SK-N-SH (cell line): ENCODE measurements around the gene ZNF33B. TPM values are rescaled to one million over a fixed set of nuclear protein-coding genes. Genes with fewer than 3 reads are reported as not detected.

Experiments used
- CTCF ChIA-PET: fragments of 300-600, 350-600 bp; formaldehyde crosslinking; extraction: SDS; loops from one replicate; lab custom pipeline; 2021; lab: Yijun Ruan, JAX
- POLR2A ChIA-PET: fragments of 350-600 bp; sonication (Branson Sonifier 250); formaldehyde crosslinking; extraction: SDS; loops from one replicate; lab custom pipeline; 2020; ENCODE audit warnings: antibody characterized with exemption, inconsistent platforms; lab: Yijun Ruan, JAX
- DNase-seq: peaks from one replicate; pipeline ENCODE4 v3.0.0; 2012
- H2AFZ ChIP-seq: fragments of 200-600 bp; sonication (generic); 2 replicates; pipeline ENCODE4 v1.8.1; 2016; ENCODE audit warnings: antibody characterized with exemption, mild to moderate bottlenecking, low read depth
- H3F3A ChIP-seq: fragments of 200-600 bp; sonication (generic); replicated peaks from 2 replicates; pipeline ENCODE3; 2016; ENCODE audit warnings: antibody characterized with exemption, mild to moderate bottlenecking; ENCODE audit not compliant: insufficient read depth
- H3K27ac ChIP-seq, 2 experiments: fragments of 200-500 bp in 1 of 2; fragments of 200-600 bp in 1 of 2; sonication (Bioruptor generic) in 1 of 2; sonication (generic), shearing (Covaris generic) in 1 of 2; 2 replicates each; pipeline versions ENCODE4 v1.5.1 to v1.6.1; 2014 to 2016; ENCODE audit warnings: low read depth in 2 of 2, inconsistent platforms in 1 of 2, low read length in 1 of 2, mild to moderate bottlenecking in 1 of 2, mixed read lengths in 1 of 2
- H3K27me3 ChIP-seq: fragments of 200-600 bp; sonication (generic), shearing (Covaris generic); 2 replicates; pipeline ENCODE4 v1.6.1; 2016; ENCODE audit warnings: mixed run types; ENCODE audit not compliant: insufficient read depth
- H3K36me3 ChIP-seq, 2 experiments: fragments of 200-500 bp in 1 of 2; fragments of 200-600 bp in 1 of 2; sonication (Bioruptor generic) in 1 of 2; sonication (generic) in 1 of 2; replicated peaks in 1 of 2; 2 replicates each; pipeline versions ENCODE3 to v1.5.1; 2014 to 2016; ENCODE audit warnings: low read length in 1 of 2, mild to moderate bottlenecking in 1 of 2; ENCODE audit not compliant: insufficient read depth in 2 of 2, control insufficient read depth in 1 of 2
- H3K4me1 ChIP-seq, 2 experiments: fragments of 200-500 bp in 1 of 2; fragments of 200-600 bp in 1 of 2; sonication (Bioruptor generic) in 1 of 2; sonication (generic), shearing (Covaris generic) in 1 of 2; 2 replicates each; pipeline versions ENCODE4 v1.5.1 to v1.6.1; 2014 to 2016; ENCODE audit warnings: low read depth in 1 of 2, low read length in 1 of 2, mixed run types in 1 of 2; ENCODE audit not compliant: insufficient read depth in 2 of 2, control insufficient read depth in 1 of 2
- H3K4me2 ChIP-seq: fragments of 200-600 bp; sonication (generic), shearing (Covaris generic); 2 replicates; pipeline ENCODE4 v1.6.1; 2017; ENCODE audit warnings: mixed run types
- H3K4me3 ChIP-seq, 2 experiments: fragments of 200-500 bp in 1 of 2; fragments of 200-600 bp in 1 of 2; sonication (Bioruptor generic) in 1 of 2; sonication (generic), shearing (Covaris generic) in 1 of 2; 2 replicates each; pipeline versions ENCODE4 v1.5.1 to v1.8.1; 2014 to 2016; ENCODE audit warnings: low read depth in 2 of 2, inconsistent platforms in 1 of 2, low read length in 1 of 2, mild to moderate bottlenecking in 1 of 2, mixed read lengths in 1 of 2, moderate library complexity in 1 of 2
- H3K79me2 ChIP-seq: fragments of 200-600 bp; sonication (generic); 2 replicates; pipeline ENCODE4 v1.8.1; 2017; ENCODE audit warnings: mild to moderate bottlenecking; ENCODE audit not compliant: insufficient read depth
- H3K9ac ChIP-seq: fragments of 200-600 bp; sonication (generic); 2 replicates; pipeline ENCODE4 v1.6.1; 2017; ENCODE audit warnings: mixed run types
- H3K9me2 ChIP-seq: fragments of 200-600 bp; sonication (generic); 2 replicates; pipeline ENCODE4 v1.6.1; 2017; ENCODE audit warnings: mixed run types
- H3K9me3 ChIP-seq: fragments of 200-600 bp; sonication (generic); 2 replicates; pipeline ENCODE4 v1.6.1; 2017; ENCODE audit warnings: mixed run types, mild to moderate bottlenecking, moderate library complexity
- H4K20me1 ChIP-seq: fragments of 200-600 bp; sonication (generic); 2 replicates; pipeline ENCODE4 v1.6.1; 2017; ENCODE audit warnings: mild to moderate bottlenecking, mixed run types; ENCODE audit not compliant: insufficient read depth
- EP300 ChIP-seq, 2 experiments: IDR thresholded peaks; 2 replicates each; pipeline versions ENCODE4 v1.4.0 to v1.6.1; 2012; ENCODE audit warnings: borderline replicate concordance in 1 of 2, low read depth in 1 of 2, low read length in 1 of 2
- FOXM1 ChIP-seq: IDR thresholded peaks from 2 replicates; pipeline ENCODE4 v1.4.0; 2012; ENCODE audit warnings: low read depth, mild to moderate bottlenecking
- GABPA ChIP-seq: IDR thresholded peaks from 2 replicates; pipeline ENCODE4 v1.4.0; 2012; ENCODE audit warnings: low read depth, mild to moderate bottlenecking
- JUND ChIP-seq: IDR thresholded peaks from 2 replicates; pipeline ENCODE4 v1.4.0; 2012
- MXI1 ChIP-seq: IDR thresholded peaks from 2 replicates; pipeline ENCODE4 v1.6.1; 2012; ENCODE audit warnings: mild to moderate bottlenecking, low read depth, low read length, improper control_type of control experiment
- NFIC ChIP-seq: IDR thresholded peaks from 2 replicates; pipeline ENCODE4 v1.4.0; 2012; ENCODE audit warnings: borderline replicate concordance
- NRF1 ChIP-seq: IDR thresholded peaks from 2 replicates; pipeline ENCODE4 v1.6.1; 2012; ENCODE audit warnings: low read depth, mild to moderate bottlenecking, low read length
- POLR2AphosphoS5 ChIP-seq: IDR thresholded peaks from 2 replicates; pipeline ENCODE4 v1.6.1; 2012; ENCODE audit warnings: low read depth, low read length
- RAD21 ChIP-seq: IDR thresholded peaks from 2 replicates; pipeline ENCODE4 v1.6.1; 2012; ENCODE audit warnings: mild to moderate bottlenecking, low read length
- RCOR1 ChIP-seq: fragments of 150-350 bp; IDR thresholded peaks from 2 replicates; pipeline ENCODE4 v1.6.1; 2017; ENCODE audit warnings: antibody characterized with exemption, low read length
- RXRA ChIP-seq: IDR thresholded peaks from 2 replicates; pipeline ENCODE4 v1.4.0; 2012; ENCODE audit warnings: low read depth, mild to moderate bottlenecking, borderline replicate concordance
- SMC3 ChIP-seq: IDR thresholded peaks from 2 replicates; pipeline ENCODE4 v1.6.1; 2012; ENCODE audit warnings: low read depth, low read length, improper control_type of control experiment
- USF1 ChIP-seq: IDR thresholded peaks from 2 replicates; pipeline ENCODE4 v1.4.0; 2012; ENCODE audit warnings: low read depth, borderline replicate concordance
- USF2 ChIP-seq: fragments of 150-350 bp; IDR thresholded peaks from 2 replicates; pipeline ENCODE4 v1.6.1; 2017; ENCODE audit warnings: antibody characterized with exemption, low read length, low read depth, borderline replicate concordance
- YY1 ChIP-seq: IDR thresholded peaks from 2 replicates; pipeline ENCODE4 v1.4.0; 2012; ENCODE audit warnings: low read depth, mild to moderate bottlenecking
- WGBS: methylation state at CpG from one replicate; pipeline ENCODE4 v1.1.6; 2017; ENCODE audit warnings: low lambda C conversion rate; 5-methylcytosine and 5-hydroxymethylcytosine counted together
- polyA plus RNA-seq, 3 experiments: library from polyadenylated mRNA; depleted of rRNA; stranded (reverse); fragments of >200 nt; gene quantifications; 2 replicates each; pipeline ENCODE4 v1.2.3, GENCODE V29; 2012
- TF ChIP-seq, protein P1 (sequence below): fragments of 150-350 bp; IDR thresholded peaks from 2 replicates; pipeline ENCODE4 v1.6.1; 2016; ENCODE audit warnings: mild to moderate bottlenecking, low read depth, low read length
- TF ChIP-seq, protein P2 (sequence below): IDR thresholded peaks from 2 replicates; pipeline ENCODE4; 2012
- TF ChIP-seq, protein P3 (sequence below): IDR thresholded peaks from 2 replicates; pipeline ENCODE4 v1.4.0; 2012; ENCODE audit warnings: low read depth, borderline replicate concordance
- TF ChIP-seq, protein P4 (sequence below): fragments of 200-600 bp; sonication (generic); IDR thresholded peaks from 2 replicates; pipeline ENCODE4 v1.6.1; 2017; ENCODE audit warnings: antibody characterized with exemption, mild to moderate bottlenecking, moderate library complexity
- TF ChIP-seq, protein P5 (sequence below): IDR thresholded peaks from 2 replicates; pipeline ENCODE4 v1.4.0; 2012; ENCODE audit warnings: low read depth

Gene ZNF33B
- polyA plus RNA-seq, 1 of the 3 experiments (the other 2 are of a cell fraction): 5.6 TPM

DNA sequence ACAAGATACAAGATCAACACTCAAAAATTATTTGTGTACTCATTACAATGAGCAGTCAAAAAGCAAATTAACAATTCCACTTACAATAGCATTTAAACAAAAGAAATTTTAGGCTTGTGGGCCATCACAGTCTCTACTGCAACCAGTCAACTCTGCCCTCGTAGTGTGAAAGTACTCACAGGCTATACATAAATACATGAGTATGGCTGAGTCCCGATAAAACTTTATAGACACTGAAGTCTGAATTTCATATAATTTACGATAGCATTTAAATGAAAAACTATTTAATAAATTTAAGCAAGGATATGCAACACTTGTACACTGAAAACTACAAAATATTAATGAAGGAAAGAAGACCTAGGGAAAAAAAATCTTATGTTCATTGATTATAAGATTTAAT lies 90.1 kb downstream of the ZNF33B start:
- Histone ChIP-seq H3K27ac (no peak overlapping the region), H3K79me2 (peaks cover 15% of the 10 kb centered on the region; the same call in 1 of the 2 replicates), H3K27me3 (no peaks in the 10 kb centered on the region), H3K9me2 (no peaks in the 10 kb centered on the region), H4K20me1 (no peaks in the 10 kb centered on the region), H3K4me1 (peaks cover 0 to 9% of the 10 kb centered on the region in 2 experiments; a peak in 1 of 4 replicates), H3F3A (no peaks in the 10 kb centered on the region), H3K36me3 (peaks cover 2 to 8% of the 10 kb centered on the region in 2 experiments), H3K9ac (no peak overlapping the region), H3K4me3 (no peak overlapping the region), H3K4me2 (no peak overlapping the region), H2AFZ (no peak overlapping the region), H3K9me3 (peaks cover 24% of the 10 kb centered on the region)
- POLR2A ChIA-PET: no interaction called here
- CTCF ChIA-PET: no interaction called here
- no peak for DNase-seq
- no peak for TF ChIP-seq YY1
- TF ChIP-seq RCOR1: no peak
- TF ChIP-seq POLR2AphosphoS5: no peak
- TF ChIP-seq USF1: no peak
- TF ChIP-seq, all 33 proteins: peak for 0
- WGBS: 97% methylated on average over 3 of the region's 3 CpGs

DNA sequence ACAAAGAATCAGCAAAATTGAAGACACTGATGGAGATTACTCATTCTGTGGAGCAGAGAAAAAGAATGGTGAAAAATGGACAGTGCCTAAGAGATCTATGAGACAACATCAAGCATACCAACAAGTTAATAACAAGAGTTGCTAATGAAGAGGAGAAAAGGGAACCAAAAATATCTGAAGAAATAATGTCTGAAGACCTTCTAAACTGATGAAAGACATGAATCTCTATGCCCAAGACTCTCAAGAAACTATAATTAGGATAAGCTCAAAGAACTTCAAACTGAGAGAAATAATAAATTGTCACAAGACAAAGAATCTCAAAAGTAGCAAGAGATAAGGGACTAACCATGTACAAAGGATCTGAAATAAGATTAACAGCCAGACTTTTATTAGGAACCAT lies 93.4 kb downstream of the ZNF33B start:
- H3K36me3 ChIP-seq: peaks cover 2 to 22% of the 10 kb centered on the region in 2 experiments
- CTCF ChIA-PET: no interaction called here
- H3K27me3 ChIP-seq: no peaks in the 10 kb centered on the region
- POLR2A ChIA-PET: no interaction called here
- H3K9me2 ChIP-seq: no peaks in the 10 kb centered on the region
- H3K4me1 ChIP-seq: no peaks in the 10 kb centered on the region
- no peak for DNase-seq
- H2AFZ ChIP-seq: no peak overlapping the region
- no peak overlapping the region for H3K27ac ChIP-seq
- no peak overlapping the region for H3K9ac ChIP-seq
- no peak overlapping the region for H3K4me2 ChIP-seq
- H3K9me3 ChIP-seq: peaks cover 39% of the 10 kb centered on the region
- H3K4me3 ChIP-seq: no peak overlapping the region
- H3K79me2 ChIP-seq: peaks cover 3% of the 10 kb centered on the region
- H3F3A ChIP-seq: no peaks in the 10 kb centered on the region
- no peaks in the 10 kb centered on the region for H4K20me1 ChIP-seq
- TF ChIP-seq SMC3: no peak
- no peak for TF ChIP-seq USF2
- TF ChIP-seq, protein P1, sequence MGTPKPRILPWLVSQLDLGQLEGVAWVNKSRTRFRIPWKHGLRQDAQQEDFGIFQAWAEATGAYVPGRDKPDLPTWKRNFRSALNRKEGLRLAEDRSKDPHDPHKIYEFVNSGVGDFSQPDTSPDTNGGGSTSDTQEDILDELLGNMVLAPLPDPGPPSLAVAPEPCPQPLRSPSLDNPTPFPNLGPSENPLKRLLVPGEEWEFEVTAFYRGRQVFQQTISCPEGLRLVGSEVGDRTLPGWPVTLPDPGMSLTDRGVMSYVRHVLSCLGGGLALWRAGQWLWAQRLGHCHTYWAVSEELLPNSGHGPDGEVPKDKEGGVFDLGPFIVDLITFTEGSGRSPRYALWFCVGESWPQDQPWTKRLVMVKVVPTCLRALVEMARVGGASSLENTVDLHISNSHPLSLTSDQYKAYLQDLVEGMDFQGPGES: no peak
- TF ChIP-seq JUND: no peak
- no peak for TF ChIP-seq RAD21
- no peak for TF ChIP-seq YY1
- no peak for TF ChIP-seq RCOR1
- TF ChIP-seq MXI1: no peak
- no peak for TF ChIP-seq GABPA
- TF ChIP-seq, protein P2, sequence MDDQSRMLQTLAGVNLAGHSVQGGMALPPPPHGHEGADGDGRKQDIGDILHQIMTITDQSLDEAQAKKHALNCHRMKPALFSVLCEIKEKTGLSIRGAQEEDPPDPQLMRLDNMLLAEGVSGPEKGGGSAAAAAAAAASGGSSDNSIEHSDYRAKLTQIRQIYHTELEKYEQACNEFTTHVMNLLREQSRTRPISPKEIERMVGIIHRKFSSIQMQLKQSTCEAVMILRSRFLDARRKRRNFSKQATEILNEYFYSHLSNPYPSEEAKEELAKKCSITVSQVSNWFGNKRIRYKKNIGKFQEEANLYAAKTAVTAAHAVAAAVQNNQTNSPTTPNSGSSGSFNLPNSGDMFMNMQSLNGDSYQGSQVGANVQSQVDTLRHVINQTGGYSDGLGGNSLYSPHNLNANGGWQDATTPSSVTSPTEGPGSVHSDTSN: no peak
- TF ChIP-seq, protein P3, sequence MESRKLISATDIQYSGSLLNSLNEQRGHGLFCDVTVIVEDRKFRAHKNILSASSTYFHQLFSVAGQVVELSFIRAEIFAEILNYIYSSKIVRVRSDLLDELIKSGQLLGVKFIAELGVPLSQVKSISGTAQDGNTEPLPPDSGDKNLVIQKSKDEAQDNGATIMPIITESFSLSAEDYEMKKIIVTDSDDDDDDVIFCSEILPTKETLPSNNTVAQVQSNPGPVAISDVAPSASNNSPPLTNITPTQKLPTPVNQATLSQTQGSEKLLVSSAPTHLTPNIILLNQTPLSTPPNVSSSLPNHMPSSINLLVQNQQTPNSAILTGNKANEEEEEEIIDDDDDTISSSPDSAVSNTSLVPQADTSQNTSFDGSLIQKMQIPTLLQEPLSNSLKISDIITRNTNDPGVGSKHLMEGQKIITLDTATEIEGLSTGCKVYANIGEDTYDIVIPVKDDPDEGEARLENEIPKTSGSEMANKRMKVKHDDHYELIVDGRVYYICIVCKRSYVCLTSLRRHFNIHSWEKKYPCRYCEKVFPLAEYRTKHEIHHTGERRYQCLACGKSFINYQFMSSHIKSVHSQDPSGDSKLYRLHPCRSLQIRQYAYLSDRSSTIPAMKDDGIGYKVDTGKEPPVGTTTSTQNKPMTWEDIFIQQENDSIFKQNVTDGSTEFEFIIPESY: no peak
- TF ChIP-seq EP300 (IDR thresholded peaks at IDR 0.05; ENCODE audit: borderline replicate concordance in 1 of 2, low read depth in 1 of 2, low read length in 1 of 2): no peak
- TF ChIP-seq NFIC: no peak
- TF ChIP-seq POLR2AphosphoS5: no peak
- TF ChIP-seq, protein P4, sequence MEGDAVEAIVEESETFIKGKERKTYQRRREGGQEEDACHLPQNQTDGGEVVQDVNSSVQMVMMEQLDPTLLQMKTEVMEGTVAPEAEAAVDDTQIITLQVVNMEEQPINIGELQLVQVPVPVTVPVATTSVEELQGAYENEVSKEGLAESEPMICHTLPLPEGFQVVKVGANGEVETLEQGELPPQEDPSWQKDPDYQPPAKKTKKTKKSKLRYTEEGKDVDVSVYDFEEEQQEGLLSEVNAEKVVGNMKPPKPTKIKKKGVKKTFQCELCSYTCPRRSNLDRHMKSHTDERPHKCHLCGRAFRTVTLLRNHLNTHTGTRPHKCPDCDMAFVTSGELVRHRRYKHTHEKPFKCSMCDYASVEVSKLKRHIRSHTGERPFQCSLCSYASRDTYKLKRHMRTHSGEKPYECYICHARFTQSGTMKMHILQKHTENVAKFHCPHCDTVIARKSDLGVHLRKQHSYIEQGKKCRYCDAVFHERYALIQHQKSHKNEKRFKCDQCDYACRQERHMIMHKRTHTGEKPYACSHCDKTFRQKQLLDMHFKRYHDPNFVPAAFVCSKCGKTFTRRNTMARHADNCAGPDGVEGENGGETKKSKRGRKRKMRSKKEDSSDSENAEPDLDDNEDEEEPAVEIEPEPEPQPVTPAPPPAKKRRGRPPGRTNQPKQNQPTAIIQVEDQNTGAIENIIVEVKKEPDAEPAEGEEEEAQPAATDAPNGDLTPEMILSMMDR: no peak
- TF ChIP-seq RXRA: no peak
- TF ChIP-seq FOXM1: no peak
- TF ChIP-seq, protein P5, sequence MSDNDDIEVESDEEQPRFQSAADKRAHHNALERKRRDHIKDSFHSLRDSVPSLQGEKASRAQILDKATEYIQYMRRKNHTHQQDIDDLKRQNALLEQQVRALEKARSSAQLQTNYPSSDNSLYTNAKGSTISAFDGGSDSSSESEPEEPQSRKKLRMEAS: no peak
- TF ChIP-seq NRF1: no peak
- TF ChIP-seq, all 33 proteins: peak for 0
